Activated CD8-positive, alpha-beta memory T cell treated with anti-CD3 and anti-CD28 coated beads for 4 hours (primary cell): ENCODE data around the gene STMN3.
"Not testable (repeated sequence)": the region's sequence is repeated elsewhere in the genome, so short reads cannot be mapped to it uniquely, and the experiment has no call there.

Experiments used
- DNase-seq, 2 donors: peaks; one replicate each; pipeline ENCODE4 v3.0.0-alpha.2; 2020; ENCODE audit warnings: low read depth in 2 of 2

Gene STMN3

GRCh38 chr20:63657937-63658748 is 4.9 kb upstream of the STMN3 start, which contains the start of gene RTEL1:
TSS of gene RTEL1 (plus strand) at chr20:63658312. CDS start at chr20:63659403, 1,091 bp downstream.
- DNase-seq, result peak; percentile 75 to 82

GRCh38 chr20:63657260-63657936 is 4.2 kb upstream of the STMN3 start:
- DNase-seq, result no peak

- DNase-seq, result no peak
Measured at GRCh38 chr20:63656451-63656850, 3.2 kb upstream of the STMN3 start.

- DNase-seq, result no peak
Measured at GRCh38 chr20:63655249-63655648, 2.0 kb upstream of the STMN3 start.

- no peak for DNase-seq
Measured at GRCh38 chr20:63653974-63654668, 897 bp upstream of the STMN3 start.

- DNase-seq, result no peak
Measured at GRCh38 chr20:63652192-63652980, 838 bp downstream of the STMN3 start.

GRCh38 chr20:63651942-63652191 is 1.4 kb downstream of the STMN3 start:
- no peak for DNase-seq

- DNase-seq, result not testable (repeated sequence)
Measured at GRCh38 chr20:63650486-63650885, 2.7 kb downstream of the STMN3 start.

GRCh38 chr20:63648895-63649589 is 4.2 kb downstream of the STMN3 start:
- DNase-seq, result no peak

GRCh38 chr20:63648190-63648589 is 5.0 kb downstream of the STMN3 start:
- DNase-seq, result no peak

- DNase-seq, result no peak
Measured at GRCh38 chr20:63645218-63645617, 8.0 kb downstream of the STMN3 start.

GRCh38 chr20:63643946-63644345 is 9.3 kb downstream of the STMN3 start:
- DNase-seq, result no peak

- DNase-seq, result no peak
Measured at GRCh38 chr20:63643499-63643898, 9.7 kb downstream of the STMN3 start.

- no peak for DNase-seq
Measured at GRCh38 chr20:63642527-63643247, 10.5 kb downstream of the STMN3 start.

GRCh38 chr20:63641792-63642523 is 11.3 kb downstream of the STMN3 start:
- peak; percentile 96 for DNase-seq

- no peak for DNase-seq
Measured at GRCh38 chr20:63641146-63641791, 12.0 kb downstream of the STMN3 start.

- not testable (repeated sequence) for DNase-seq
Measured at GRCh38 chr20:63640686-63641085, 12.5 kb downstream of the STMN3 start.

GRCh38 chr20:63640086-63640485 is 13.1 kb downstream of the STMN3 start:
- DNase-seq, result no peak
